ENCODE data around the gene STAM2.
"Not testable (repeated sequence)": the region's sequence is repeated elsewhere in the genome, so short reads cannot be mapped to it uniquely, and the experiment has no call there.

Gene STAM2

DNA sequence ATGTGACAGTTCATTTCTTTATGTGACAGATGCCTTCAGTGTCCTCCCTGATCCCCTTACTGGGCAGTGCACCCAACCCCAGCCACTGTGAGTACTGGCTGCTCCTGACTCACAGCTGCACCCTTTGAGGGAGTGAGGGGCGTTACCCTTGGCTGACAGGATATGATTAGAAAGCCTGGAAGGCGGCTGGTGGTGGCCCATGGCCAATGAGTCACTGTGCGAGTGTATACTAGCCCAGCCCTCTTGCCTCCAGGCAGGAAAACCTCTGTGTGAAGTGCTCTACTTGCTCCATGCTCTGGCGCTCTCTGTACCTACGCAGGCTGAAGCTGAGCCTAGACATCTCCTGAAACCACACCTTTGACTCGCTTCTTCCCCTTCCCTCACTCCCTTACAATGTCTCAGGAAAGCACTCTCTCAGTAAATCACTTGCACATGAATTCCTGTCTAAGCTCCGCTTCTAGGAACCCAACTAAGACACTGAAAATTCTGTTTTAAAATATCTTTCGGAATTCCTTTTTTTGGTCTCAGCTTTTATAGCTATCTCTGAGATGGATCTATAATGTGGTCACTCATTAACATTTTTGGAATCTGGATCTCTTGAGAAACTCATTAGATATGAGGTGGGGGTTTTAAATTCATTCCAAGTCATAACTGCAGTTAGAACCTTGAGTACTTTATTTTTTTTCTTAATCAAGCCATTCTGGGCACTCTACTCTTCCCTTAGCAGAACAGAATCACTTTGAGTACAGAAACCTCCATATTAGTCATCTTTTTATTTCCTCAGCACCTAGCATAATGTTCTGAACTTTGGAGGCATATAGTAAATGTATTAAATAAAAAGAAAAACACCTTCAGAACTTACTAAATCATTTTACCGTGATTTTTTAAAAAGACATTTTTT, 25.3 kb upstream of the STAM2 start:
- TF ChIP-seq, protein P1, sequence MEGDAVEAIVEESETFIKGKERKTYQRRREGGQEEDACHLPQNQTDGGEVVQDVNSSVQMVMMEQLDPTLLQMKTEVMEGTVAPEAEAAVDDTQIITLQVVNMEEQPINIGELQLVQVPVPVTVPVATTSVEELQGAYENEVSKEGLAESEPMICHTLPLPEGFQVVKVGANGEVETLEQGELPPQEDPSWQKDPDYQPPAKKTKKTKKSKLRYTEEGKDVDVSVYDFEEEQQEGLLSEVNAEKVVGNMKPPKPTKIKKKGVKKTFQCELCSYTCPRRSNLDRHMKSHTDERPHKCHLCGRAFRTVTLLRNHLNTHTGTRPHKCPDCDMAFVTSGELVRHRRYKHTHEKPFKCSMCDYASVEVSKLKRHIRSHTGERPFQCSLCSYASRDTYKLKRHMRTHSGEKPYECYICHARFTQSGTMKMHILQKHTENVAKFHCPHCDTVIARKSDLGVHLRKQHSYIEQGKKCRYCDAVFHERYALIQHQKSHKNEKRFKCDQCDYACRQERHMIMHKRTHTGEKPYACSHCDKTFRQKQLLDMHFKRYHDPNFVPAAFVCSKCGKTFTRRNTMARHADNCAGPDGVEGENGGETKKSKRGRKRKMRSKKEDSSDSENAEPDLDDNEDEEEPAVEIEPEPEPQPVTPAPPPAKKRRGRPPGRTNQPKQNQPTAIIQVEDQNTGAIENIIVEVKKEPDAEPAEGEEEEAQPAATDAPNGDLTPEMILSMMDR (conservative IDR thresholded peaks at IDR 0.05) = no peak
- no peak overlapping the region for H3K27ac ChIP-seq

DNA sequence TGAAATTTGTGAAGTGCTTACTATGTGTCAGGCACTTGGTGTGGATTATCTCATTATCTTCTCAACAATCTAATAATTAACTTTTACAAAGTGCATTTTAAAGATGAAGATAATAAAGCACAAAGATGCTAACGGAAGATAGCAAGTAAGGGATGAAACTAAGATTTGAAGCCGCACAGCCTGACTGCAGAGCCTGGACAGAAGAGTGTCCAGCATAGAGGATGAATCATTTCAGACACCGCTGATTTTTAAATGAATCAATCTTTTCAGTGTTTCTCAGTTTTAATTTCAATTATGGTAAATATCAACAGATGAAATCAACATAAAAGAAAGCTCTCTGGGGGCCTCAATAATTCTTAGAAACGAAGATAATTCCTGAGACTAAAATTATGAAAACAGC, 24.5 kb upstream of the STAM2 start:
- TF ChIP-seq, protein P1 (conservative IDR thresholded peaks at IDR 0.05) = no peak
- H3K27ac ChIP-seq = no peak overlapping the region

DNA sequence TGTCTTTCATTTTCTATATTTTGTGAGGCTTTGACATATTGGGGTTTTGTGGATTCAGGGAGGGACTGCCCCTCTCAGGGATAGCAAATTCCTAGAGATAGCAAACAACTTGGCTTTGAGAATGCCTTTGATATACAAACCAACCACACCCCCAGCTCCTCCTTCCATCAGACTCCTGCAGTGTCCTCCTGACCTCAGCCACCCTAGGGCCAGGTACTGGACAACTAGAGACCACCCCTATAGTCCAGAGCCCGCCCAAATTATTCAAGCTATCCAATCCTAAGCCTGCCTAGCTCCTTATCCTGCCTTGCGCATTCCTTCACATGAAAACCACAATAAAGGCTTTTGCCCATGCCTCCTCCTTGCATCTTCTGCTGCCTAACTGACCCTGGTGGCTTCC, 22.9 kb upstream of the STAM2 start:
- TF ChIP-seq, protein P1 (conservative IDR thresholded peaks at IDR 0.05) = no peak
- no peak overlapping the region for H3K27ac ChIP-seq

DNA sequence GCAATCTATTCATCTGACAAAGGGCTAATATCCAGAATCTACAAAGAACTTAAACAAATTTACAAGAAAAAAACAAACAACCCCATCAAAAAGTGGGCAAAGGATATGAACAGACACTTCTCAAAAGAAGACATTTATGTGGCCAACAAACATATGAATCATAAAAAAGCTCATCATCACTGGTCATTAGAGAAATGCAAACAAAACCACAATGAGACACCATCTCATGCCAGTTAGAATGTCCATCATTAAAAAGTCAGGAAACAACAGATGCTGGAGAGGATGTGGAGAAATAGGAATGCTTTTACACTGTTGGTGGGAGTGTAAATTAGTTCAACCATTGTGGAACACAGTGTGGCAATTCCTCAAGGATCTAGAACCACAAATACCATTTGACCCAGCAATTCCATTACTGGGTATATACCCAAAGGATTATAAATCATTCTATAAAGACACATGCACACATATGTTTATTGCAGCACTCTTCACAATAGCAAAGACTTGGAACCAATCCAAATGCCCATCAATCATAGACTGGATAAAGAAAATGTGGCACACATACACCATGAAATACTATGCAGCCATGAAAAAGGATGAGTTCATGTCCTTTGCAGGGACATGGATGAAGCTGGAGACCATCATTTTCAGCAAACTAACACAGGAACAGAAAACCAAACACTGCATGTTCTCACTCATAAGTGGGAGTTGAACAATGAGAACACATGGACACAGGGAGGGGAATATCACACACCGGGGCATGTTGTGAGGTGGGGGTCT, 22.1 kb upstream of the STAM2 start:
- not testable (repeated sequence) for H3K27ac ChIP-seq

DNA sequence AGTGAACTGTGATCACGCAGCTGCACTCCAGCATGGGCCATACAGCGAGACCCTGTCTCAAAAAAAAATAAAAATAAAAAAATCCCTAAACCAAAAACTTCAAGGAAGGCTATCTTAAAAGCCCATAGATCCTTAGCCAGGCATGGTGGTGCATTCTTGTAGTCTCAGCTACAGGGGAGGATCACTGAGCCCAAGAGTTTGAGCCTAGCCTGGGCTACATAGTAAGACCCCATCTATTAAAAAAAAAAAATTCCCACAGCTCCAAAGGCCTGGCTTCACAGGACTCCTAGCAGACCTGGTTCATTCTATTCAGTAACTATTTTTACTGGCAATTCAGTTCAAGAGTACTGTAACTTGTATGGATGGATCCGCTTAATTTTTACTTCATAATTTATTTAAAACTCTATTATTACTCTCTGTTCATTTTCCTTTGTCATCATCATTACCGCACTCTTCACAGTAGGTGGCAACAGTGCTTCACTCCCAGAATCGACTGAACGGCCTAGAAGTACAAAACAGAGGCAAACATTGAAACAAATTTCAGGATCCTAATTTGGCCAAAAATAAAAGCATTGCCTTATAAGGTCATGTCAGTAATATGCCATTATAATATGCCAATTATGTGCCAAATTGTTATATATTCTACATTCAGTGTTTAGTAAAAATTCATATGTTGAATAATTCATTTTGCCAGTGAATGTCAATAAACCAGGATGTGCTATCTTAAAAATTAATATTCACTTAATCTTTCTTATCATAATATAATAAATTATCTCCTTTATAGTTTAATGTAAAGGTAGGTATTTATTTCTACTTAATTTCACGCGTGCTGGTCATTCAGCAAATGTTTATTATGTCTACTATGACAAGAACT, 14.3 kb upstream of the STAM2 start:
- H3K27ac ChIP-seq = no peak overlapping the region
- TF ChIP-seq, protein P1 (conservative IDR thresholded peaks at IDR 0.05) = peak; percentile 91

DNA sequence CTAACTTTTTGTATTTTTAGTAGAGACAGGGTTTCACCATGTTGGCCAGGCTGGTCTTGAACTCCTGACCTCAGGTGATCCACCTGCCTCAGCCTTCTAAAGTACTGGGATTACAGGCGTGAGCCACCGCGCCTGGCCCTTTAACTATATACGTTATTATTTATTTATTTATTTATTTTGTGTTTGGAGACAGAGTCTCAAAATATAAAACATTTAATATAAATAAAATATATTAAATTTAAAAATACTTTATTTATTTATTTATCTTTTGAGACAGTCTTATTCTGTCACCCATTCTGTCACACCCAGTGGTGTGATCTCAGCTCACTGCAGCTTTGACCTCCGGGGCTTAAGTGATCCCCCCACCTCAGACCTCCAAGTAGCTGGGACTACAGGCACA, 11.2 kb upstream of the STAM2 start:
- not testable (repeated sequence) for H3K27ac ChIP-seq

DNA sequence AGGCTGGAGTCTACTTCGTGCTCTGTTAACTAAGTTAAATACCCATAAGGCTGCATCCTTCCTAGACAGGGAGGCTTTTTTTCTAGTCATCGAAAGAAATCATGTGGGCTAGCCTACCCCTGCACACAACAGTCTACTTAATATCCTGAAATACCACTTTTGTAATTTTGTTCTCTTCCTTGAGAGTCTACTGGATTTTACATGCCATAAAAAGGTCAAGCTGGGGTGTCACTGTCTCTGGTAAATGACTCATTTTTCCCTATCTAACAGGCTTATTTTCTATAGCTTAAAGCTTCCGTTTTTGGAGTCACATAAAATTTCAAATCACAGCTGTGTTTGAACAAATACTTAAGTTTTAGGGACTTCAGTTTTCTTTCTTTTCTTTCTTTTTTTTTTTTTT, 10.7 kb upstream of the STAM2 start:
- TF ChIP-seq, protein P1 (conservative IDR thresholded peaks at IDR 0.05) = no peak

More for the DNA sequence above, 10.7 kb upstream of the STAM2 start:
- no peak overlapping the region for H3K27ac ChIP-seq
